Subcutaneous adipose tissue (tissue), 4 donors: ENCODE measurements around the gene VAV3. TPM values are rescaled to one million over a fixed set of nuclear protein-coding genes. Genes with fewer than 3 reads are reported as not detected.

Source experiments
- total RNA-seq, 4 donors: library from RNA; depleted of rRNA; stranded (reverse); fragments of >200 nt; gene quantifications; one replicate each; pipeline ENCODE4 v1.1.0, GENCODE V29; 2016
- TF ChIP-seq, protein P1 (sequence below): fragments of 450-650 bp; IDR thresholded peaks from one replicate; pipeline ENCODE4 v1.5.1; 2016; ENCODE audit warnings: low read depth, mild to moderate bottlenecking, control low read depth, antibody characterized with exemption, moderate library complexity

The VAV3 gene
- total RNA-seq, 4 donors from 2014 or later: 7.0 to 13.1 (median 10.1) TPM

DNA sequence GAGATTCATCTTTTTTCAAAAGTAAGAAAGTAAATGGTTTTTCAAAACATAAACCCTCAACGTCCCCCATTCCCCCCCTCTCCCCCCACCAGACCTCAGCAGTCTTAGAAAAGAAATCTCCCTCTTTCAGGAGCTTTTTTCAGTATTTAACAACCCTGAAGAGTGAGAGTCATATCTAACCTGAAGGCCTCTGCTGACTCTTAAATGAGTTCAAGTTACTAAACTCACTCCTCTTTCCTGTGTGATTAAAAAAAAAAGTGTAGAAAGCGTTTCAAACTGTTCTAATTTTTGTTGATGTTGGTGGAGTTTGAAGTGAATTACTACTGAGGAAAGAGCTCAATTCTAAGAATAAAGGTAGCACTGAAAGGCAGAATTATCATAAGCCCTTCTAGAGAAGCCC lies 93.7 kb downstream of the VAV3 start:
- TF ChIP-seq, protein P1, sequence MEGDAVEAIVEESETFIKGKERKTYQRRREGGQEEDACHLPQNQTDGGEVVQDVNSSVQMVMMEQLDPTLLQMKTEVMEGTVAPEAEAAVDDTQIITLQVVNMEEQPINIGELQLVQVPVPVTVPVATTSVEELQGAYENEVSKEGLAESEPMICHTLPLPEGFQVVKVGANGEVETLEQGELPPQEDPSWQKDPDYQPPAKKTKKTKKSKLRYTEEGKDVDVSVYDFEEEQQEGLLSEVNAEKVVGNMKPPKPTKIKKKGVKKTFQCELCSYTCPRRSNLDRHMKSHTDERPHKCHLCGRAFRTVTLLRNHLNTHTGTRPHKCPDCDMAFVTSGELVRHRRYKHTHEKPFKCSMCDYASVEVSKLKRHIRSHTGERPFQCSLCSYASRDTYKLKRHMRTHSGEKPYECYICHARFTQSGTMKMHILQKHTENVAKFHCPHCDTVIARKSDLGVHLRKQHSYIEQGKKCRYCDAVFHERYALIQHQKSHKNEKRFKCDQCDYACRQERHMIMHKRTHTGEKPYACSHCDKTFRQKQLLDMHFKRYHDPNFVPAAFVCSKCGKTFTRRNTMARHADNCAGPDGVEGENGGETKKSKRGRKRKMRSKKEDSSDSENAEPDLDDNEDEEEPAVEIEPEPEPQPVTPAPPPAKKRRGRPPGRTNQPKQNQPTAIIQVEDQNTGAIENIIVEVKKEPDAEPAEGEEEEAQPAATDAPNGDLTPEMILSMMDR: no peak

DNA sequence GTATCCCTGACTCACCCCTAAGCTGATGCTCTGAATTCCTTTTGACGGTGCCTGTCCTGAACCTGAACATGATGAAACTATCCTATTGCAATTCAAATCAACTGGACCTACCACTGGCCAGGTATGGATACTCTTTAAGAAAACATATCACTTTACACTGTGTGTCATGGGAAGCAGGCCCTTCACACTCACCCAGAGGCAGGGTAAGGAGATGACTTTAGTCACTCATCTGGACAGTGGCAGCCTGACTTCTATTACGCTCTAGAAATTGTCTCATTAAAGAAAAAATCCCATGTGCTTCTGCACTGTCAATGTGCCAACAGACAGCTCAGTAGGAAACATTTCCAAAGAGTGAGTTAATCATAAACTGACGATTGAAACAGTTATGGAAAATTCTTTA lies 94.3 kb downstream of the VAV3 start:
- TF ChIP-seq, protein P1: no peak

DNA sequence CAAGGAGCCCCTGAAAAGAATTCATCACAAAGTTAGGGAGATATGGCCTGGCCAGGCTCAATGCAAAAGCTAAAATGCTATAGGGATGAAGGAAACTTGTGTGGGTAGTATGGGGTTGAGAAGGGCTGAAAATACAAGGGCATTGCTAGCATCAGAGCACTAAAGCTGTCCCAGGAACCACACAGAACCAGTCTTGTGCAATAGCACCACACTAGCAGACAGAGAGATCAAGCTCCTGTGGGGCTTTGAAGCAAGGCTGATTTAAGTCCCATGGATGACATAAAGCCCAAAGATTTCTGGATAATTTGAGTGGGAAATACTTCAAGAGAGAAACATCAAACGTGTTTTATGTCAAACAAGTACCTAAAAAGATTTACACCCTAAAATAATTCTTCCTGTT lies 97.1 kb downstream of the VAV3 start:
- TF ChIP-seq, protein P1: no peak

DNA sequence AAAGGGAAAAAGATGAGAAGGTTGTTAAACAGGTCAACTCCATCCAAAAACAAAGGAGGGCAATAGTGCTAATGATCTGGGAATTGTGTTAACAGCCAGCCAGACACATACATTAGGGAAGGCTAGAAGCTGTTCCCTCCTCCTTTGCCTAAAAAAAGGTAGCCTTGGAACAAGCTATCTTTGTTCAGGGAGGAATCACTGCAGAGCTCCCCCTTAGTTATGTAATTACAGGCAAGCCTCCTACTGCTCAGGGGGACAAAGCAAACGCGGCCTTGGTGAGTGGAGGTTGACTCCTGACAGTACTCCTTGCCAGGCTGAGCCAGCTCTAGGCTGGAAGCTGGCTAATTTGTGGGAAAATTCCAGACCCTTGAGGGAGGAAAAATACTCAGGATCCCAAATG lies 97.6 kb downstream of the VAV3 start:
- TF ChIP-seq, protein P1: no peak

DNA sequence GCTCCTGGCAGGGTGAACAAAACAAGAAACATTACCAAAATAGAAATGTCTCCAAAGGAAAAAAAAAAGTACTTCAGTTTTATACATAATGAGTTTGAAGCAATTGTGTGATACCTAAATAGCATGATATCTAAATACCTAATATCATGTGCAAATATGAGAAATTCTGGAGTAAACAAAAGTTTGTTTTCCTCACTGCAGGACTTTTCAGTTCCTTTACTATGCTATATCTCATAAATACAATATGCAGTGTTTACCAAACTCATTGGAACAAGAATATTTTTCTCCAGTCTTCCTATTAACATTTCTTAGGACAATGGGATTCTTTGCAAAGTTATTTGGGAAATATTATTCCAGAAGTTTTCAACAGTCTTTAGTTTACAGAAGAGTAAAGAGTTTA lies 98.1 kb downstream of the VAV3 start:
- TF ChIP-seq, protein P1: no peak

DNA sequence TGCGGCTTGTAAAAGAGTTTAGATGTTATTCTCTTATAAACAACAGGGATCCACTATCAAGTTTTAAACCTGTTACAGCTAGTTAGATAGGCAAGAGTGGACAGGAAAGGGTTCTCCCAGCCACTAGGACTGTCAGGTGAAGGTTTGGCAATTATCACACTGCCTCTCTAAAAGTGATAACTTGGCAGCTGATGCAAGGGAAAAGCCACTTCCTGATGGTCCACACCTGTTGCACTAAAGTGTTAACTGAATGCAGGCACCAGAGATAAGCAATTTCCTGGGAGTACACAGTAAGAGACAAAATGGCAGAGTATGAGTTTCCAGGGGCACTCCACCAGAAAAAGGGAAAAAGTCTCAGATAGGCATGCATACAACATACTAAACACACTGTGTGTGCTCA lies 99.4 kb downstream of the VAV3 start:
- TF ChIP-seq, protein P1: no peak

DNA sequence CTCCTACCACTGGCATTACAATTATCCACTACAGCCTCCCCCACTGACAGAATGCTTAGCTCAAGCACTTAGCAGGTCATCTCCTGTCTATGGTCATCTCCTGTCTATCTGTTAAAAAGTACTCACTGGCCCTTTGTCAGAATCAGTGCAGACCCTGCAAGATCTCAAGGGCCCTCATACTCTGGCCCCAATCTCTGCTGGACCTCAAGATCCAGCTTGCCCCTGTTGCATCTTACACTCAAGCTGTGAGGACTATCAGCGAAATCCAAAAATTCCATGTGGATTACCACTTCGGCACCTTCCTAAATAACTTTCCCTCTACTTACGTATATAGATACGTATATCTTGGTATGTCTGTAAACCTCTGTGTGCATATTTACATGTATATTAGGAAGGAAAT lies 101.6 kb downstream of the VAV3 start:
- TF ChIP-seq, protein P1: no peak
